ENCODE data around the gene ATP6V0A1. TPM values are rescaled to one million over a fixed set of nuclear protein-coding genes. Genes with fewer than 3 reads are reported as not detected.

The ATP6V0A1 gene
- total and polyA plus RNA-seq, 12 donors: 42.9 to 126 (median 88.3) TPM

DNA sequence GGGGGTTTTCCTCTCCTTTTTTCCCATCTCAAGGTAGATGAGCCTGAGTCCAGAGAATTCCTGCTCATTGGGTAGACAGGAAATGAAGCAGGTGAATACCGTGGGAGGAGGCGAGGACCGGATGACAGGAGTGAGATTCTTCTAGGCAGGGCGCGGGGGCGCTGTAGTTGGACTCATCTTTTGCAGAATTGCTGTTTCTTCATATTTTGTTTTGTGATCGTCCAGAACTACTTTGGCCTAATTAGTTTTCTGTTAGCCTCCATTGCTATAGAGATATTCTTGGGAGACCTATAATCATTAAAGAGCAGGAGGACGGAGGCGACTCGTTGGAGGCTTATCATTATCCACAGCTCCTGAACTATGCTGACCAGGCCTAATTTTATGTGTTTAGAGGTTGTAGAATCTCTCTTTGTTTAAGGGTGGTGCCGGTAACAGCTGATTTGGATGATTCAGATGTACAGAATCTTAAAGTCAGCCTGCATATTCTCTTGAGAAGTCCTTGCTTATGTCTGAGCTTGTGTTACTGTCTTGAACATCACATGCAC lies 650 bp downstream of the ATP6V0A1 start:
- peak overlapping the region; percentile 90 to 98 (median 96) for H3K27ac ChIP-seq
- peaks cover 0 to 26% of the 10 kb centered on the region in 2 donors for H3K36me3 ChIP-seq (replicated peaks in 1 of 2)
- H3K27me3 ChIP-seq: no peaks in the 10 kb centered on the region
- H3K4me1 ChIP-seq (replicated peaks in 1 of 2): peaks cover 24 to 45% of the 10 kb centered on the region in 2 donors
- intact Hi-C loops (cut with DNase I): no loop called here
- no peak for TF ChIP-seq POLR2A (IDR thresholded peaks at IDR 0.05)
- TF ChIP-seq, protein P1, sequence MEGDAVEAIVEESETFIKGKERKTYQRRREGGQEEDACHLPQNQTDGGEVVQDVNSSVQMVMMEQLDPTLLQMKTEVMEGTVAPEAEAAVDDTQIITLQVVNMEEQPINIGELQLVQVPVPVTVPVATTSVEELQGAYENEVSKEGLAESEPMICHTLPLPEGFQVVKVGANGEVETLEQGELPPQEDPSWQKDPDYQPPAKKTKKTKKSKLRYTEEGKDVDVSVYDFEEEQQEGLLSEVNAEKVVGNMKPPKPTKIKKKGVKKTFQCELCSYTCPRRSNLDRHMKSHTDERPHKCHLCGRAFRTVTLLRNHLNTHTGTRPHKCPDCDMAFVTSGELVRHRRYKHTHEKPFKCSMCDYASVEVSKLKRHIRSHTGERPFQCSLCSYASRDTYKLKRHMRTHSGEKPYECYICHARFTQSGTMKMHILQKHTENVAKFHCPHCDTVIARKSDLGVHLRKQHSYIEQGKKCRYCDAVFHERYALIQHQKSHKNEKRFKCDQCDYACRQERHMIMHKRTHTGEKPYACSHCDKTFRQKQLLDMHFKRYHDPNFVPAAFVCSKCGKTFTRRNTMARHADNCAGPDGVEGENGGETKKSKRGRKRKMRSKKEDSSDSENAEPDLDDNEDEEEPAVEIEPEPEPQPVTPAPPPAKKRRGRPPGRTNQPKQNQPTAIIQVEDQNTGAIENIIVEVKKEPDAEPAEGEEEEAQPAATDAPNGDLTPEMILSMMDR (IDR thresholded peaks at IDR 0.05): peak in 3 of 6 experiments; percentile 11 to 18 (median 18)
- DNase-seq: peak; percentile 49 to 83 (median 65)
- H3K4me3 ChIP-seq: peak overlapping the region; percentile 37 to 87 (median 78)
- 0 to 7% (median 3%) methylated on average over 10 to 11 of the region's 11 CpGs for WGBS, 4 donors
- no peaks in the 10 kb centered on the region for H3K9me3 ChIP-seq (replicated peaks in 1 of 3)

DNA sequence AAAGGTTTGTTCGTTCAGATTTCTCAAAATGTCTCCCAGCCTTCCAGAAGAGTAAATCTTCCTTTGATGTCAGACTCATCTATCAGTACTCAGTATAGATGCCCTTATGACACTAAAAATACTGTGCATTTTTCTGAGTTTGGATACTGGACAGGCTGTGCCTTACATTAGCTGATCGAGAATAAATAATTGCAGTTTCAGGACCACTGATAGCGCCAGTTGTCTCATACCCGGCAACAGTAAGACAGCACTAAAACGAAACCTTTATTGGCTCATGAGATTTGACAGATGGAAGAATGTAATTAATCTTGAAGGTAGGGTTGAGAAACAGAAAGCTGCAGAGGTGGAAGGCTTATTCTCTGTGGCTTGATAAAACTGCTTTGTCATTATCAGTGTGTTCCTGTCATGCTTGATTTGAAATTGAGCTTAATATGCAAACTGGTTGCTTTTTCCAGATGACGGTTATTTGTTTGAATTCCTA lies 1.2 kb downstream of the ATP6V0A1 start:
- Histone ChIP-seq H3K27me3 (no peaks in the 10 kb centered on the region), H3K36me3 (replicated peaks in 1 of 2) (peaks cover 0 to 31% of the 10 kb centered on the region in 2 donors), H3K9me3 (replicated peaks in 1 of 3) (no peaks in the 10 kb centered on the region), H3K4me3 (peak overlapping the region in 3 of 4 donors; percentile 37 to 87 (median 79)), H3K27ac (peak overlapping the region; percentile 90 to 98 (median 96)), H3K4me1 (replicated peaks in 1 of 2) (peaks cover 24 to 45% of the 10 kb centered on the region in 2 donors)
- intact Hi-C loops (cut with DNase I): no loop called here
- DNase-seq: peak in 2 of 7 donors; percentile 27 to 44
- 5 to 8% (median 7%) methylated on average over 6 of the region's 6 CpGs for WGBS, 4 donors
- TF ChIP-seq, protein P1 (IDR thresholded peaks at IDR 0.05): no peak
- peak in 1 of 2 donors; percentile 35 for TF ChIP-seq POLR2A (IDR thresholded peaks at IDR 0.05)

DNA sequence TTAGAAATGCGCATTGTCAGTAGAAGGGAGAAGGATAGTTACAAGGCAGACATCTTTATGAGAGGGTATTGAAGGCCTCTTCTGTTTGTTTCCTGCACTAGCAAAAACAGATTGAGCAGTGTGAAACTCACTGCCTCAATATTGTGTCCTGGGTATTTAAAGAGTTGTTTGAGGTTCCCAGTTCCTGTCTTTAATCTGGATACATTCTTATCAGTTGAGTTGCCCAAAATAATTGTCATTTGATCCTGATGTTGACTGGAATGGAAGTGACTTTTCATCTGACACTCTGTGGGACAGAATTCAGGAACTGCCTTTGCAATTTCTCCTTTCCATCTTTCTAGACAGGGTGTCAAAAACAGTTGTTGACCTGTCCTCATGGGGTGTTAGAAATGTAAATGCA lies 1.7 kb downstream of the ATP6V0A1 start:
- no peak for DNase-seq
- TF ChIP-seq, protein P1 (IDR thresholded peaks at IDR 0.05): no peak
- no peak for TF ChIP-seq POLR2A (IDR thresholded peaks at IDR 0.05)
- Histone ChIP-seq H3K27me3 (no peaks in the 10 kb centered on the region), H3K27ac (peak overlapping the region; percentile 90 to 98 (median 96)), H3K4me1 (replicated peaks in 1 of 2) (peaks cover 24 to 45% of the 10 kb centered on the region in 2 donors), H3K9me3 (replicated peaks in 1 of 3) (no peaks in the 10 kb centered on the region), H3K4me3 (peak overlapping the region in 2 of 4 donors; percentile 79 to 87), H3K36me3 (replicated peaks in 1 of 2) (peaks cover 0 to 37% of the 10 kb centered on the region in 2 donors)
- WGBS, 4 donors: 70 to 81% (median 74%) methylated on average over 1 of the region's 1 CpG
- intact Hi-C loops (cut with DNase I): no loop called here

DNA sequence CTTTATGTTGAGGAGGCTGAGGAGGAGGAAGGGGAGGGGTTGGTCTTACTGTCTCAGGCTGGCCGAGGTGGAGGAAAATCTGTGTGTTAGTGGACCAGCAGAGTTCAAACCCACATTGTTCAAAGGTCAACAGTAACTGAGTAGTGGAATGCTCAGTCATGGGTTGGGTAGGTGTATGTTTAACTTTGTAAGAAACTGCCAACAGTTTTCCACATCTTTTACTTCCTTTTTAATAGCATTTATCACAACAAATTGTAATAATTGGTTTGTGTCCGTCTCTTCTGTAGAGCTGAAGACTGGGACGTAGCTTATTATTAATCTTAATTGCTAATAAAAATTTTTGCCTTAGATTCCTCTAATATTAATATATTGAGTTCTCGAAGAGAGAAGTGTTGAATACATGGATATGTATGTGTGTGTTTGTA lies 5.3 kb downstream of the ATP6V0A1 start:
- TF ChIP-seq, protein P1 (IDR thresholded peaks at IDR 0.05): no peak
- no peak for TF ChIP-seq POLR2A (IDR thresholded peaks at IDR 0.05)
- peaks cover 18 to 26% of the 10 kb centered on the region in 2 donors for H3K4me1 ChIP-seq (replicated peaks in 1 of 2)
- DNase-seq: no peak
- peaks cover 0 to 71% of the 10 kb centered on the region in 2 donors for H3K36me3 ChIP-seq (replicated peaks in 1 of 2)
- H3K4me3 ChIP-seq: no peak overlapping the region
- H3K27ac ChIP-seq: no peak overlapping the region
- 81 to 86% (median 82%) methylated on average over 4 of the region's 4 CpGs for WGBS, 4 donors
- no peaks in the 10 kb centered on the region for H3K9me3 ChIP-seq (replicated peaks in 1 of 3)
- H3K27me3 ChIP-seq: no peaks in the 10 kb centered on the region
- intact Hi-C loops (cut with DNase I): no loop called here
